GM19372 (cell line): ENCODE results near the gene VCL.
"Not testable (repeated sequence)": the region's sequence is repeated elsewhere in the genome, so short reads cannot be mapped to it uniquely, and the experiment has no call there.

ENCODE experiments used
- ATAC-seq: cut with Tn5 transposase; IDR thresholded peaks from one replicate; pipeline ENCODE4 v1.9.1; 2021; ENCODE audit warnings: mild to moderate bottlenecking, low read depth, moderate library complexity; ENCODE audit not compliant: unreplicated experiment

Gene VCL

DNA sequence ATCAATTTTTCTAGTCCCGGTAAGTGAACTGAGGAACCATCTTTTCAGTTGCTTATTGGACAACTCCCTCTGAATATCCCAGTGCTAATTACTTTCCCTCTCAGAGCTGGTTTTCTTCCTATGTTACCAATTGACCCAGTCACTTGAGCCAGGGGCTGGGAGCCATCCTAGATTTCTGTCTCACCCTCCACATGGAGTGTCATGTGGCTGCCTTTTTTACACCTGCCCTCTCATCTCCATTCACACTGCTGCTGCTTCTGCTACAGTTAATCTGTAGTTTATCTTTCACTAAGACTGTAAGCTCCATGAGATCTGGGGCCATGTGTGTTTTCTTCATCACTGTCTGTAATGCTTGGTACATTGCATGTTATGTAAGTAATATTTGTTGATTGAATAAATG, 35.8 kb downstream of the VCL start:
- no peak for ATAC-seq

DNA sequence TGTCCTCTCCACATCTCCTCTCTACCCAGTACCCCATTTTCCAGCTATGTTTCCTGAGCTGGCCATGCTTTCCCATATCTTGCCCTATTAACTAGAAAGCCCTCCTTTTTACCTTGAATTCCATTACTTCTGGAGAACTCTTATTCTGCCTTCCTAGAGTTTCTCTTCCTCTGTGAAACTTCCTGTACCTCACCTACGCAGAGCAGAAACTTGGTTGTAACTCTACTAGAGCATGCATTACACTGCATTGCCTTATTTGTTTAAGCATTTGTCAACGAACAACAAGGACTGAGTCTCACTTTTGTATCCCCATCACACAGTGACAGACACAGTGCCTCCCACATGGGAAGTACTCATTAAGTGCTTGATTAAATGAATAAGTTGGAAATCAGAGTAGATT, 36.4 kb downstream of the VCL start:
- no peak for ATAC-seq

DNA sequence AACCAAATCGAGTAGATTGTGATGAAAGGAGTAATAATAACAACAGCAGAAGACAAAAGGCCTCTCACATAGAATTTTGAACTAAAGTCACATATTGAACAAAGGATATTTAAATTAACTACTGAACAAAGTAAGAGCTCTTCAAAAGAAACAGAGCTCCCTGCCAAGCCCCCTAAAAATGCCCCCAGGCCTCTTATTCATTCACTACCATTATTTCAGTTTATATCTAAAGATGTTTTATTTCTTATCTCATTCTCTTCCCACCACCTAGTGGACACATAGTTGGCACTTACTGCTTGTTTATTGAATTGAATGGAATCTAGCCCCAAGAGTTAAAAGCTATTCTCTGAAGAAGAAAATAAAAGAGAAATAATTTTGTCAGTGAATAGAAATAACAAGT, 37.4 kb downstream of the VCL start:
- no peak for ATAC-seq

DNA sequence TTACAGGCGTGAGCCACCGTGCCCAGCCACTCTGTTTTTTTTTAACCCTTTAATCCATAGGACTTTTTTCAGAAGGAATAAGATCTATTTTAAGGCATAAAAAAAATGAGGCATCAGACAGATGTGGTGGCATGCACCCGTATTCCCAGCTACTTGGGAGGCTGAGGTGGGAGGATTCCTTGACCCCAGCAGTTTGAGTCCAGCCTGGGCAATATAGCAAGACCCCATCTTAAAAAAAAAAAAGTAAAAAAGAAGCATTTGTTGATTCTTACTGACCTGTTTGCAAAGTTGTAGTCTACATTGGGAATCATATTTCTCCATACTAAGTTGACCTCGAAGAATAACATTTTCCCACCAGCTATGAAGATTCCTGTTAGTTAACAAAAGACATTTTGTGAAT, 38.6 kb downstream of the VCL start:
- no peak for ATAC-seq

DNA sequence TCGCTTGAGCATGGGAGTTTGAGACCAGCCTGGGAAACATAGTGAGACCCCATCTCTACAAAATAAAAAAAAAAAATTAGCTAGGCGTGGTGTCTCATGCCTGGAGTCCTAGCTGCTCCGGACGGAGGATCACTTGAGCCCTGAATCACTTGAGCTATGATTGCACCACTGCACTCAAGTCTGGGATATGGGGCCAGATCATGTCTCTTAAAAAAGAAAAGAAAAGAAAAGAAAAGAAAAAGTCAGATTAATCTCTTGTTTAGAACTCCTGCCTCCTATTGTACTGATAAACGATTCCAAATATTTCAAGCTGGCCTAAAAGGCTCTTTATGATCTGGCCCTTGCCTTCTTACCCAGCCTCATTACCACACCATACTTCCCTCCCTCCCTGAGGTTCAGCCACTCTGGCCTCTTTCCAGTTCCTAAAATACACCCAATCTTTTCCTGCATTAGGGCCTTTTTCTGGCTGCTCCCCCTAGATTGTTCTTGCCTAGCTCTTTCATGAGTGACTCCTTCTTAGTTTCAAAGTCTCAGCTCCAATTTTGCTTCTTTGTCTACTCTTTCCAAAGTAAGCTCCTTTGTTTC, 41.7 kb downstream of the VCL start:
- ATAC-seq, result no peak

DNA sequence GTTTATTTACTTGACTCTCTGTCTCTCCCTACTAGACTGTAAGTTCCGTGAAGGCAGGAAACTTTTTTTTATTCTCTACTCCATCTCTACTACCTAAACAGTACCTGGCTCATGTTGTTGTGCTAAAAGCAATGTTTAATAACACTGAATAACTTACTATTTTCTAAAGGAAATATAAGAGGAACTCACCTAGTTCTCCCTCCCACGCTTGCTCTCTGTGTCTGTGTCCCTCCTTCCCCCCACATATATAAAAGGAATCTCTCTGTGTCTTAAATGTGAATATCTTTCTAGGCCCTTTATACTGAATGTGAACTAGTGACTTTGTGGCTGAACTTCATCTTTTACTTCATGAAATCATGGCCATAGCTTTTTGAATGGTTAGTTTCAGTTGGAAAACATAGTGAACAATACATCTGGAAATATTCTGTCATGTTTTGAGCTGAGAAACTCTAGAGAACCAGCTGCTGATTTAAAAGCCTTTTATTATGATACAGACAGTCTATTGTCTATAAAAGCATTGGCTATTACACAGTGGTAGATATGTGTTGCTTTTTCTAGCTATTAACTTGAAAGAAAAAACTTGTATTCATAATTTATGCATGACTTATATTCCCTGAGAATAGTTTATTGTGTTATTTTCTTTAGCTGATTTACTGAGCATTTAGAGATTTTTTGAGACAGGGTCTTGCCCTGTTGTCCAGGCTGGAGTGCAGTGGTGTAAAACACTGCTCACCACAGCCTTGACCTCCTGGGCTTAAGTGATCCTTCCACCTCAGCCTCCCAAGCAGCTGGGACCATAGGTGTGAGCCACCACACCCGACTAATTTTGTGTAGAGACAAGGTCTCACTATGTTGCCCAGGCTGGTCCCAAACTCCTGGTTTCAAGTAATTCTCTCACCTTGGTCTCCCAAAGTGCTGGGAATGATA, 42.5 kb downstream of the VCL start:
- no peak for ATAC-seq

DNA sequence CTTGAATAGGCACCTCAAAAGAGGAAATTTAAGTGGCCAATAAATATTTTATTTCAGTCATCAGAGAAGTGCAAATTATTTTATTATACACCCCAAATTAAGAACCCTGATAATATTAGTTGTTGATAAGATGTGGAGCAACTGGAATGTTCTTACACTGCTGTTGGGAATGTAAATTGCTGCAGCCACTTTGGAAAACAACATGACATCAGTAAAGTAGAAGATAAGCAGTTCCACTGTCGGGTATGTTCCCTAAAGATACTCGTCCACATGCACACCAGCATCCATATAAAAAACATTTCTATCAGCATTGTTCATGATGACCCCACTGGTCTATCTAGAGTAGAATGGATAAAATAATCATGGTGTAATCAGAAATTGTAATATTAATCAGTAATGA, 46.5 kb downstream of the VCL start:
- no peak for ATAC-seq

DNA sequence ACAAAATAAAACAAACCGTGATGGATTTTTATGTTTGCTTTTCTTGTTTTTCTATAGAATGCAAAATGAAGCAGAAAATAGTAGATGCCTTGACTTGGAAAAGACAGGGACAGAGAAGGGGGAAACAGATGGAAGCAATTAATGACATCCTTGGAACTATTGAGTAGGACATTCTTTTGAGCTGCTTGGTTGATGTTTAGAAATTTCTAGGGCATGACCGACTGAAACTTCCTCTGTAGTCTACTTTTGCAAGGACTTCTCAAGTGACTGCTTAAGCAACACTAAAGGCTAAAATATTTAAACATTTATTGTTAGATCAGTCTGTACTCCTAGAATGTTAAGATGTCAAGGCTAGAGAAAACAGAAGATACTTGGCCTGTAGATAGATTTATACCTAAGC, 49.4 kb downstream of the VCL start:
- ATAC-seq, result no peak

DNA sequence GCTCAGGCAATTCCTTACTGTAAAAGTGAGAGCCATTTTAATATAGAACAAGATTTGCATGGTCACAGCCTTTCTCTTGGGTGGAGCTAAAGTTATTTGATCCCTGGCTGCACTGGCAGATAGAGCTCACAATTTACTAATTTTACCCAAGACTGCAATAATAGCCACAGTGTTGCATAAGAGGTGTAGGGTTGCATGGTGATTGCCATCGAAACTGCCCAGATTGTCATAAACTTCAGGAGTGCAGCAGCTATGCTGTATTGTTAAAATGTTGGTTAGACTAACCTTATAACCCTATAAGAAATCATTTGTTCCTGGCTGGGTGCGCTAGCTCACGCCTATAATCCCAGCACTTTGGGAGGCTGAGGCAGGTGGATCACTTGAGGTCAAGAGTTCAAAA, 50.0 kb downstream of the VCL start:
- ATAC-seq, result no peak

DNA sequence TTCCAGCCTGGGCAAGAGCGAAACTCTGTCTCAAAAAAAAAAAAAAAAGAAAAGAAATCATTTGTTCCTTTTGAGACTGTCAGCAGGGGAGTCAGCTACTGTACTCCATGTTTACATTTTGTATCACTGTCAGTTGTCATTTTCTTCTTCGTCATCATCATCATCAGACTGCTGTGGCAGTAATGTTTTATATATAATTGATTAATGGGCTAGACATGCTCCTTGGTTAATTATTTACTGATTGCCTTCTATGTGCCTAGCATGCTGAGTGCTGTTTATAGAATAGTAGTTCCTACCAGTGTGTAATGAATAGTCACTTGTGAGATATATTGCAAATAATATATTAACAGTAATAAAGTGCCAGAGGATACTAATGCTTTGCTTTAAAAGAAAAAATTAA, 50.5 kb downstream of the VCL start:
- no peak for ATAC-seq

DNA sequence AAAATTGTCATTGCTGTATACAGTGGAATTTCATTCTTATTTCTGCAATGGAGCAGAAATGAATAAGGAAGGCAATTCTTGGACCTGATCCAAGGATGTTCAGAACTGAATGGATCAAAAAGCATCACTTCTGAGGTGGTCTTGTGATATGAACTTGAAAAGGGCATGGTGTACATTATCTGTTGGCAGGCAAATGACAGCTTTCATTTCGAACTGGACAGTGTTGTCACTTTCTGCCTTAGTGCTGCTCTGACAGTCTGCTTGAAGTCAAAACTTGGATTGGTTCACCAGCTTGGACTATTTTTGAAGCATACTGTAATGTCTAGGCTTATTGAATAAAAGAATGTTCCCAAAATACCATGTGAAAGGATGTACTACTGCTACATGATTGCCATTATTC, 52.0 kb downstream of the VCL start:
- ATAC-seq, result no peak

DNA sequence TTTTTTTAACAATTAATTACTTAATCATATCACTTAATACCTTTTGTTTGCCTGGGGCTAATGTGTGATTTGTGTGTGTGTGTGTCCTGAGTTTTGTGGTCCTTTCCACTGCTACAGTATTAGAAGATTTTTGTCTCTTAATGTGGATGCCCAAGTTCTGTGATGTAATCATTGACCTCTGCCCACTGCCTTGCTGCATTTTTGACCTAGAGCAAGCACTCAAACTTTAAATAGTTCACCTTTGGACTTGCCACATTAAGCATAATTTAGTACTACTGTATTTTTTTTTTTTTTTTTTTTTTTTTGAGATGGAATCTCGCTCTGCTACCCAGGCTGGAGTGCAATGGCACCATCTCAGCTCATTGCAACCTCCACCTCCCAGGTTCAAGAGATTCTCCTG, 52.7 kb downstream of the VCL start:
- ATAC-seq, result no peak

DNA sequence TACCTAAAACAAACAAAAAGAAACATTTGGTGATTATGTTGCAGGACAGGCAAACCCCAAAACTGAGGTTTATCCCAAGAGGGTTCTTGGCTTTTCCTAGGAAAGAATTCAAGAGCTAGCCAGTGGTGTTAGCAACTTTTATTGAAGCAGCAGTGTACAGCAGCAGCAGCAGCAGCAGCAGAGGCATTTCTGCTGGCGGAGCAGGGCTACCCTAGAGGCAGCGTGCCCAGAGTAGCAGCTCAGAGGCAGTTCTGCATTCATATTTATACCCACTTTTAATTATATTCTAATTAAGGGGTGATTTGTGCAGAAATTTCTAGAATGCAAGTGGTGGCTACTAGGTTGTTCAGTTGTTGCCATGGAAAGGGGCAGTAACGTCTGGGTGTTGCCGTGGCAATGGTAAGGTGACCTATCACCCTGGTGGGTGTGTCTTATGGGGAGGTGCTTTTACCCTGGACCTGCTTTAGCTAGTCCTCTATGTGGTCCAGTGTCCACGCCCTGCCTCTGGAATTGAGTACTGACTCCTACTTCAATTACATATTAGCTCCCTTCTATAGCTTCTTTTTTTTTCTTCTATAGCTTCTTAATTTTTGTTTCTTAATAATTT, 53.9 kb downstream of the VCL start:
- no peak for ATAC-seq

DNA sequence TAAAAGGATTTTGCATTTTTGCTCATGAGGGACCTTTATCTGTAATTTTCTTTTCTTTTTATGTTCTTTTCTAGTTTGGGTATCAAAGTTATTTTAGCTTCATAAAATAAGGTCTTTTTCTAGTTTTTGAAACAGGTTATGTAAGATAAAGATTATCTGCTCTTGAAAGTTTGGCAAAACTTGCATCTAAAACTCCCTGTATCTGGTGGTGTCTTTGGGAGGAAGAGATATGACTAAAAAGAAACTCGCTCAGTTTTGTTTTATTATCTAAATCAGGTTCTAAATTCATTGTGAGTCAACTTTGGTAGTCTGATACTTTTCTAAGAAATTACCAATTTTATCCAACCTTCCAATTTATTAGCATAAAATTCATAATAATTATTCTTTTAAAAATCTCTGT, 55.1 kb downstream of the VCL start:
- ATAC-seq, result no peak

DNA sequence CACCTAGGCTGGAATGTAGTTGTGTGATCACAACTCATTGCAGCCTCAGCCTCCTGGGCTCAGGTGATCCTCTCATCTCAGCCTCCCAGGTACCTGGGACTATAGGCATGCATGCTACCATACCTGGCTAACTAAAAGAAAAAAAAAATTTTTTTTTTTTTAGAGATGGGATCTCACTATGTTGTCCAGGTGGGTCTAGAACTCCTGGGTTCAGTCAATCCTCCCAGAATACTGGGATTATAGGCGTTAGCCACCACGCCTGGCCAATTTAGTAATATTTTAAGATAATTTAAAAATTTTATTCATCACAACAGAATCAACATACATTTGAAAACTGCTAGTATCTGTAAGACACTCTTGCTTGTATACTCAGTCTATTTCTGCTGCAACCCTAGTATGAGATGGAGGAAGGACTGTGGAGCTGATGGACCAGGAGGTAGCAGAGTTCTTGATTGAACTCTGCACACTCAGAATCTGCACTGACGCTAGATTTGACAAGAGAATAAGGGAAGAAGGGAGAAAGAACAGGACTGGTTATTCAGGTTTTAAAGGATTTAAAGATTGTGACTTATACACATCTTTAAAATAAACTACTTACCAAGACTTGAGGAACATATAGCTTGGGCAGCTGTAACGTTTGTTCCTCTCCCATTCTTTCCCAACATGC, 57.6 kb downstream of the VCL start:
- no peak for ATAC-seq

DNA sequence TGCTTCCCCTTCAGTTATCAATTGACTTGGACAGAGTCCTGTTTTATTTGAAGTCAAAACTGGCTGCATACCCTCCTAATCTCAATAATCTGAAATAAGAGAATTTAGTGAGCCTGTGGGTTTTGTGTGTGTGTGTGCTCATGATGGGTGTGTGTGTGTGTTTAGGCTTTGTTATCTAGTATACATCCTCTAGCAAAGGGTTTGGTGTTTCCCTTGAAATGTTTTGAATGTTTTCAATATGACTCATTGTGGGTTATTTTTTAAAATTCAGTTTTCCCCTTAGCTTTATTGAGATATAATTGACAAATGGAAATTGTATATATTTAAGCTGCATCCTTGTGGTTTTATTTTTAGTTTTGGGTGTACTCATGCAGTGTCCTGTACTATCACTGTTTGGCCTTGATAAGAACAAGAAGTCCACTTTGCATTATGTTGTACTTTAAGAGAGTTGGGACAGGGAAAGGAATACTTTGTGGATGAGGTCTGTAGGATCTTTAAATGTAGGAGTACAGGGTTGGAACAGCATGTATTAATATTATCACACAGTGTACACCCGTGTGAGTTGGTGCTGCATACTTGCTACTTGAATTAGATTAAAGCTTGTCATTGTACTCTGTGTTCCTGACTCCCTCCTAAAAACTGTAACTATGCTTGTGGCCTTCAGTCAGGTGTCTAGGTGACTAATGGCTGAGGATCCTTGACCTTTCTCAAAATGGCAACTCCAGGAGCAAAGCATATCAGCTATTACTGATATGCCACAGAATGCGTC, 58.3 kb downstream of the VCL start:
- ATAC-seq, result no peak

DNA sequence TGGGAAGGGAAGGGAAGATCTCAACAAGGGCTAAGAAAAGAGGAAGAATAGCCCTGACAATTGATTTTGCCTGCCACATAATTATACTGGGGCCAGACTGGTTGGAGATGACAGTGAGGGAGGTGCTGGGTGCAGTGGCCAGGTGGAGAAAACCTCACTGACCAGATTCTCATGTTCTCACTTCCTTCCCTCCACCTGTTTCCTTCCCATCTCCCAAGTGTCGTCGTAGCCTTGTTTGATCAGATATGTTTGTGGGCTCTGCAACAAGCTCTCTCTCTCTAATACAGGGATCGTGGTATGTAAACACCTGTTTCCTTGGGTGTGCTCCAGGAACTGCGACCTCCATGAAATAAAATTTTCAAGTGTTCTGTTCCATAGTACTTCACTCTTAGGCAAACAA, 60.2 kb downstream of the VCL start:
- ATAC-seq, result no peak

DNA sequence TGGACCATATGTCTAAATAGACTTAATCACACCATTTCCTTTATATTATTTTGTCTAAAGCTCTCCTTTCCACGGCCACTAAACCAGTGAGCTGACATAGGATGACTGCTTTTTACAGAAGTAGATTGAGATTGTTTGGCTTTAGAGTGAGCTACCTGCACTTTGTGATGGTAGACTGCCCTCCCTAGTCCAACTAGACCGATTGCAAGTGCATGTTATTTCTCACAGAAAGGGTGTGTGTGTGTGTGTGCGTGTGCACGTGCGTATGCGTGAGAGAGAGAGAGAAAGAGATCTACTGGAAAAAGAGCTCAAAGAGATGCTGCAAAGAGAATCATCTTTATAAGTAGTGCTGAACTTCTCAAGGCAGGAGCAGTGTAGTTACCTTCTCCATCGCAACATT, 60.7 kb downstream of the VCL start:
- no peak for ATAC-seq

DNA sequence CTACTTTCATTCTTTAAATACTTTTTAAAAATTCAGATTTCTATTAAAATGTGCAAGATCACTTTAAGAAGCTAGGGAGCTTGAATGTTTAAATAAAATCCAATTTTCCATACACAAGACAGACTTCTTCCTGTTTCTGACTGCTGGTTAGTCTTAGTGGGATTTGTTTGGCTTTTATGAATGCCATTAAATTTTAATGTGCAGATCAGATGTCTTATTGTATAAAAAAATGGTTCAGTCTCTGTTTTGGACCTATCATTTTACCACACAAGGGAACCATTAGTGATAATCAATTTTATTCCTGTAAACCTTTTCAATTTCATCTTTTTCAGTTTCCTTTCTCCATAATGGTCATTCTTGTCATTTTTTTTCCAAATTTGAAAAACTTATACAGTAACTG, 63.2 kb downstream of the VCL start:
- no peak for ATAC-seq

DNA sequence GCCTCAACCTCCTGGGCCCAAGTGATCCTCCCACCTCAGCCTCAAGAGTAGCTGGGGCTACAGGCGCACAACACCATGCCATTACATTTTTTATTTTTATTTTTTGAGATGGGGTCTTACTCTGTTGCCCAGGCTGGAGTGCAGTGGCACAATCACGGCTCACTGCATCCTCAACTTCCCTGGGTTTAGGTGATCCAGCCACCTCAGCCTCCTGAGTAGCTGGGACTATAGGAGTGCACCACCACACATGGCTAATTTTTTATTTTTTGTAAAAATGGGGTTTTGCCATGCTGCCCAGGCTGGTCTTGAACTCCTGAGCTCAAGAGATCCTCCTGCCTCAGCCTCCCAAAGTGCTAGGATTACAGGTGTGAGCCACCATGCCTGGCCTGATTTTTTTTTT, 64.1 kb downstream of the VCL start:
- ATAC-seq, result not testable (repeated sequence)

DNA sequence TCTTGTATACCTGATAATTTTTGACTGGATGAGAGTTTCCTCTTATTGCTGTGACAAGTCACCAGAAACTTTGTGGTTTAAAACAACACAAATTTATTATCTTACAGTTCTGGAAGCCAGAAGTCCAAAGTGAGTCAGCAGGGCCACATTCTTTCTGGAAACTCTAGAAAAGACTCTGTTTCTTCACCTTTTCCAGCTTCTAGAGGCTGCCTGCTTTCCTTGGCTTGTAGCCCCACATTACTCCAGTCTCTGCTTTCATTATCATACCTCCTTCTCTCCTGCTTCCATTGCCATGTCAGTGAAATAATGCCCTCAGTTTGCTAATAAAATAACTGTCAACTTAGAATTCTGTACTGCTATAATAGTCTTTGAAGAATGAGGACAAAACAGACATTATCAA, 65.3 kb downstream of the VCL start:
- no peak for ATAC-seq
